Adipocyte (in vitro differentiated cells): Measurements from ENCODE around the gene PDZRN4.
A peak's percentile ranks its signal among the peaks of the same experiment; 100 is the strongest.
"Not testable (repeated sequence)": the region's sequence is repeated elsewhere in the genome, so short reads cannot be mapped to it uniquely, and the experiment has no call there.

Source experiments
- DNase-seq: peaks from one replicate; pipeline ENCODE4 v3.0.0-alpha.2; 2015; ENCODE audit warnings: low read depth
- H3K27me3 ChIP-seq: replicated peaks from 2 replicates; pipeline ENCODE4 v1.7.0; 2013; ENCODE audit warnings: mild to moderate bottlenecking, low read length, moderate library complexity; ENCODE audit not compliant: control insufficient read depth, insufficient read depth
- H3K36me3 ChIP-seq: 2 replicates; pipeline ENCODE4 v1.7.0; 2013; ENCODE audit warnings: low read length, mild to moderate bottlenecking, moderate library complexity; ENCODE audit not compliant: control insufficient read depth, insufficient read depth, severe bottlenecking
- H3K4me1 ChIP-seq: 2 replicates; pipeline ENCODE4 v1.7.0; 2013; ENCODE audit warnings: mild to moderate bottlenecking, low read length, moderate library complexity; ENCODE audit not compliant: control insufficient read depth, insufficient read depth
- H3K4me3 ChIP-seq: 2 replicates; pipeline ENCODE4 v1.7.0; 2013; ENCODE audit warnings: mild to moderate bottlenecking, low read length, moderate library complexity
- H3K9ac ChIP-seq: 2 replicates; pipeline ENCODE4 v1.7.0; 2013; ENCODE audit warnings: mild to moderate bottlenecking, low read length, moderate library complexity
- H3K9me3 ChIP-seq: 2 replicates; pipeline ENCODE4 v1.7.0; 2013; ENCODE audit warnings: mild to moderate bottlenecking, low read length, moderate library complexity; ENCODE audit not compliant: control insufficient read depth

PDZRN4 gene

DNA sequence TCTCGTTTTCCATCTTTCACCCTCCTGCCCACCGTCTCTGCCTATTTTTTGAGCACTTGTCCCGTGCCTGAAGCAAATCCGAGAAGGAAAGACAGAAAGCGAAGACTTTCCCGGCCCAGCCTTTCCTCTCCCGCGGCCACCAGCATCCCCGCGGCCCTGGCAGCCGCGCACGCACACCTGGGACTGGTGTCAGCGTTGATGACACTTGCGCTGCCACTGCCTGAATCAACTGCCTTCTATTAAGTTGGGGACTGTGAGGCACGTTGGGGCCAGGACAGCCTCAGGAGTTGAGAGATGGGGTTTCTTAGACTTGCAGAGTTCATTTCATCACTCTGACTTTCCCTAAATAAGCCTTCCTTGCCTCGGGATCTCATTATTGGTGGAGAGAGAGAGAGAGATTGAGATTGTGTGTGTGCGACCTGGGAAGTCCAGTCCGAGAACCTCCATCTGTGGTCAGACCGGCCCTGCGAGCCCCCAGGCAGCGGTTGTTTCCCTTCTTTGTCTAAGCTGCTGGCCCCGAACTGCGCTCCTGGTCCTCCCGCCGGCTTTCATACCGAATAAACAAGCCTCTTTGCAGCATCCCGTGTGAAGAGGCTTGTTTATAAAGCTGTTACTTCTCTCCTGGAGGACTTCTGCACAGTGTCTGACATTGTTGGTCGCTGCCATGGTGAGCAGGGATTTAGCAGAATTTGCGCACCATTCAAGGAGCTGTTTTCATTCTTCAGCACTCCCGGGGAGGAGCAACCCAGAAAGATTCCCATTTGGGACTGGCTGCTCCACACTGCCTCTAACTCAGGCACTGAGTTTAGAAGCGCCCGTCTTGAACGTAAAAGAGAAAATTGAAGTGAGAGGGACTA, 1.5 kb downstream of the PDZRN4 start:
- peak overlapping the region; percentile 67 for H3K4me3 ChIP-seq
- H3K9ac ChIP-seq: no peak overlapping the region
- H3K4me1 ChIP-seq: peaks cover 15% of the 10 kb centered on the region
- peak; percentile 5 for DNase-seq
- H3K36me3 ChIP-seq: no peaks in the 10 kb centered on the region
- H3K9me3 ChIP-seq: no peaks in the 10 kb centered on the region
- peaks cover 30% of the 10 kb centered on the region for H3K27me3 ChIP-seq

DNA sequence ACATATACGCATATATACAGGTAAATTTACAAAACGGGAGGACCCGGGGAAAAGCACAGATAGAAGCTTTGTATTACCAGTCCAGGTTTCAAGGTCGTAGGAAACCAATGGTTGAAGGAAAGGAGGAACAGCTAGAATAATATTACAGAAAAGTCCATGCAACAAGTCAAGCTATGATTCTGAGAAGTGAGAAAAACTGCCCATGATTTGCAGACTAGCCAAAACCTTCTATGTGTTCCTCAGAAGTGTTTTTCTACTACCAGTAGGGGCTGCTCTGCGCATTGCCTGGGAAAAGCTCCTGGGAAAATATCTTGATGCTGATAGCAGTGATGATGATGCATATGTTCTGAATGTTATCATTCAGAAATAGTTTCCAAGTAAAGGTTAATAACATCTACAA, 2.2 kb downstream of the PDZRN4 start:
- no peak overlapping the region for H3K9ac ChIP-seq
- peaks cover 30% of the 10 kb centered on the region for H3K27me3 ChIP-seq
- peaks cover 15% of the 10 kb centered on the region for H3K4me1 ChIP-seq
- H3K36me3 ChIP-seq: no peaks in the 10 kb centered on the region
- no peak overlapping the region for H3K4me3 ChIP-seq
- DNase-seq: peak; percentile 26
- H3K9me3 ChIP-seq: no peaks in the 10 kb centered on the region

DNA sequence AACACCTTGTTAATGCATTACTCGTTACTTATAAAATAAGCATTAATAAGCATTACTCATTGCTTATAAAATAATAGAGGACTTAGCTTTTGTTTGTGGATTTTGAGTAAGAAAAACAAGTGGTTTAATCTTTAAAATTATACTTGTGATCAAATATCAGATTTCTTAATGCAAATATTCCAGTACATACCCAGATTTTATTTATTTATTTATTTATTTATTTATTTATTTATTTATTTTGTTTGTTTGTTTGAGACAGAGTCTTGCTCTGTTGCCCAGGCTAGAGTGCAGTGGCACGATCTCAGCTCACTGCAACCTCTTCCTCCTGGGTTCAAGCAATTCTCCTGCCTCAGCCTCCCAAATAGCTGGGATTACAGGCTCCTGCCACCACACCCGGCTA, 3.4 kb downstream of the PDZRN4 start:
- not testable (repeated sequence) for H3K9me3 ChIP-seq, H3K4me3 ChIP-seq, H3K9ac ChIP-seq, H3K36me3 ChIP-seq, DNase-seq
- H3K27me3 ChIP-seq: peaks cover 30% of the 10 kb centered on the region
- peaks cover 15% of the 10 kb centered on the region for H3K4me1 ChIP-seq

DNA sequence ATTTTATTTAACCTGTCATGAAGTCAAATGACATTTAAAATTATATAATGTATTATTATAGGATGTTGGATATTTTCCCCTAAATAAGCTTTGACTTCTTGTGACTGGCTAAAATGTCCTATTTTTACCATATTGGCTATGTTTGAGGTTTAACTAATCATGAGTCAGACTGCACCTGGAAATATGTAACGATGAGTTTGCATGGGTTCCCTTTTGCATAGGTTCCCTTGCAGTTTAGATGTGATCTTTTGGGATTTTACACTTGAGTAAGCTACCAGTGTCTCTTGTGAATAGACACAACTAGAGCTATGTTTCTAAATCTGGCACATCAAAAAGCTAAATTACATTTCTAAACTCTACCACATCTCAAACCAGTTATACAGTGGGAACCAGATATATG, 5.2 kb downstream of the PDZRN4 start:
- H3K4me3 ChIP-seq: no peak overlapping the region
- no peaks in the 10 kb centered on the region for H3K36me3 ChIP-seq
- H3K9me3 ChIP-seq: no peaks in the 10 kb centered on the region
- no peak for DNase-seq
- H3K4me1 ChIP-seq: peaks cover 14% of the 10 kb centered on the region
- peaks cover 20% of the 10 kb centered on the region for H3K27me3 ChIP-seq
- no peak overlapping the region for H3K9ac ChIP-seq

DNA sequence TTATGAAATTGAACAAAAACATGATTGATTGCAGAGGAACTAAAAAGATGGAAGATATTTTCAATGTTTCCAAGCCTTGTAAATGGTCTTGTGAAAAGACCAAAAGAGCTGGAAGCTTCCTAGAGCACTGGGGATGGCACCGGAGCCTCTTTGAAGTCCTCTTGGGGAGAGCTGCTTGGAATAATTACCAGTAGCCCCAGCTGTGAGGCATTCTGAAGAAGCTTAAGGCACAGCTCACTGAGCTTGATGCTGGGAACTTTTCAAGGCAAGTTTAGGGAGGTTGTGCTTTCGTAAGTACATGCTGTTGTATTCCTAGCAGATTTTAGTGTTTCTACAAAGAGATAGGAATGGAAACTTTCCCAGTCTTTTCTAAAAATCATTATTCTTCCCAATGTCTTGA, 13.9 kb downstream of the PDZRN4 start:
- Histone ChIP-seq H3K36me3 (no peaks in the 10 kb centered on the region), H3K27me3 (peaks cover 3% of the 10 kb centered on the region), H3K4me3 (no peak overlapping the region), H3K9me3 (no peaks in the 10 kb centered on the region), H3K9ac (no peak overlapping the region), H3K4me1 (peaks cover 2% of the 10 kb centered on the region)
- DNase-seq: no peak

DNA sequence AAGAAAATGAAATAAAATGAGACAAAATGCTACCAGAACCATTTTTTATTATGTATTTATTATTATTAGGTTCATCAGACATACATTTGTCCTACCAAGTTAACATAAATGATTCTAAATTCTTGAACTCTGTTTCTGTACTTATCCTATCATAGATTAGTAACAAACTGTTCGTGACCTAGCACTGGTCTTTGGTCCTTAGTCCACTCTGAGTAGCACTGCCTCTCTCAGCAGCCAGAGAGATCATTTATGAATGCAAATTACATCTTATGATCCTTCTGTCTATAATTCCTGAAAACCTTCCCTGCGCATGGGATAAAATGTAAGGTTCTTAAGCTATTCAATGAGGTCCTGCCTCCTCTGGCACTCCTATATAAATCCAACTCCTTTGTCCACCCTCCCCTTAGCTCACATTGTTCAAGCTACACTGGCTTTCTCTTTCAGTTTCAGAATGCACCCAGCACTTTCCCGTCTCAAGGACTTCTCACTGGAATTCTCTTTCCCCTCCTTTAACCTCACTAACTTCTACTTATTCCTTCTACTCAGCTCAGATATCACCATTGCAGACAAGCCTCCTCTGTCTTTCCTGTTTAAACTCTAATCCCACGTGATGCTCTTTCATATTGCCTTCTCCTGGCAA, 17.1 kb downstream of the PDZRN4 start:
- Histone ChIP-seq H3K9me3 (no peaks in the 10 kb centered on the region), H3K9ac (no peak overlapping the region), H3K4me3 (peak overlapping the region; percentile 53), H3K27me3 (no peaks in the 10 kb centered on the region), H3K36me3 (no peaks in the 10 kb centered on the region), H3K4me1 (peaks cover 2% of the 10 kb centered on the region)
- DNase-seq: peak; percentile 15

DNA sequence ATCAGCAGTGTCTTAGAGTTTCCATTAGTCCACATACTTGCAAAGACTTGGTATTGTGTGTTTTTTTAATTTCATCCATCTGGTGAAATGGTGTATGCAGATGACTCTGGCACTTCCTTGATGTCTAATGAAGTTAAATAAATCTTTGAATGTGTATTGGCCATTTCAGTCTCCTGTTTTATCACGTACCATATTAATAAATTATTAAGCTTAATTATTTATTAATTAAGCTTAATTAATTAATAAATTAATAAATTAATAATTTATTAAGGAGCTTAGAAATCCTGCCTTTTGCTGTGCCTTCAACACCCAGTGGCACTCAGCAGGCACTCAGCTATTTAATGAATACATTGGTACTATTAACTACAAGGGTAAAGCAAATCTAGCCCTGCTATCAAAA, 18.2 kb downstream of the PDZRN4 start:
- no peak overlapping the region for H3K9ac ChIP-seq
- DNase-seq: no peak
- H3K4me3 ChIP-seq: no peak overlapping the region
- no peaks in the 10 kb centered on the region for H3K36me3 ChIP-seq
- no peaks in the 10 kb centered on the region for H3K9me3 ChIP-seq
- H3K4me1 ChIP-seq: peaks cover 2% of the 10 kb centered on the region
- no peaks in the 10 kb centered on the region for H3K27me3 ChIP-seq

DNA sequence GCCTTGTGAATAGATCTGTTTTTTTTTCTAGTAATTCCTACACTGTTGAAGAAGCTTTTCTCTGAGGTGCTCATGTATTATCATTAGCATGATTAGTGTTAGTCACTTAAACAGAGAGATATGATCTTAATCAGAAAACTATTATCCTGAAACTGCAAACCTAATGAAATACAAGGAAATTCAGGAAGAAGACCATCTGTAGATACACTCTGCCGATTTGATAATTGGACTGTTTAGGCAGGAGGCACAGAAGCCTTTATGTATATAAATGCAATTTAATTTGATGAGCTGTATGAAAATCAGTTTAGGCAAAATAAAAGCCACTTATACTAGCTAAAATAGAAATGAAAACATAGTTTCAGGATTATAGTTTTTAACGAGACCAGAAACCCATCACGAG, 23.3 kb downstream of the PDZRN4 start:
- no peaks in the 10 kb centered on the region for H3K27me3 ChIP-seq
- H3K9ac ChIP-seq: no peak overlapping the region
- H3K4me3 ChIP-seq: no peak overlapping the region
- no peaks in the 10 kb centered on the region for H3K36me3 ChIP-seq
- no peak for DNase-seq
- H3K9me3 ChIP-seq: no peaks in the 10 kb centered on the region
- peaks cover 2% of the 10 kb centered on the region for H3K4me1 ChIP-seq

DNA sequence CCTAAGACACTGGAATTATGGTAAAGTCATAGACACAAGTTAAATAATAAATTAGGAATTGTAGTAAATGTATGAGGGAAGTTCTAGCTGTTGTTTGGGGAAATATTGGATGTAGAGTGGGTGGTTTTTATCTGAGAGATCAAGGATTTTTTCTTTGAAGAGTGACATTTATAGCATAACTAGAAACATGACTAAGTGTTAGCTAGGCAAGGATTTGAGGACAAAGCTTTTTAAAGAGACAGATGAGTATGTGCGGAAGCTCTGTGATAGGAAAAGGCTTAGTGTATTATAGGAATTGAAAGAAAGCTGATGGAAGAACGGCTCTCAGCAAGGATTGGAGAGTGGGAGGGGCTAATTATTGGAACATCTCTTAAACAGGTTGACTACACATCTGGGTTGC, 24.5 kb downstream of the PDZRN4 start:
- no peak for DNase-seq
- no peaks in the 10 kb centered on the region for H3K27me3 ChIP-seq
- no peaks in the 10 kb centered on the region for H3K4me1 ChIP-seq
- no peak overlapping the region for H3K9ac ChIP-seq
- H3K9me3 ChIP-seq: no peaks in the 10 kb centered on the region
- H3K36me3 ChIP-seq: no peaks in the 10 kb centered on the region
- H3K4me3 ChIP-seq: no peak overlapping the region

DNA sequence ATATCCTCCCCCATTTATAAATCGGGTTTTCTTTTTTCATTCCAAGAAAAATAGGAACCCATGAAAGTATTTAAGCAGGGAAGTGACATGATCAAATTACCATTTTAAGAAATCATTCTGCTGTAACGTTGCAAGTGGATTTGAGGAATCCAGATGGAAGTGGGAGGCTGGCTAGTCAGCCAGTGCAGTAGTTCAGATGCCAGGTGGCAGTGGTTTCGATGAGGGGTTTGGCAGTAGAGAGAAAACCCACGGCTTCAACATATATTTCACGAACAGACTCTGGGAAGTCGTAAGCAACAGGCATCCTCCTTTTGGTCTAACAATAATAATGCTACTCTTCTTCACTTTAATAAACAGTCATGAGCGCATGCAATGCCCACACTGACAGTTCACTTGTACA, 25.0 kb downstream of the PDZRN4 start:
- Histone ChIP-seq H3K4me1 (no peaks in the 10 kb centered on the region), H3K36me3 (no peaks in the 10 kb centered on the region)

DNA sequence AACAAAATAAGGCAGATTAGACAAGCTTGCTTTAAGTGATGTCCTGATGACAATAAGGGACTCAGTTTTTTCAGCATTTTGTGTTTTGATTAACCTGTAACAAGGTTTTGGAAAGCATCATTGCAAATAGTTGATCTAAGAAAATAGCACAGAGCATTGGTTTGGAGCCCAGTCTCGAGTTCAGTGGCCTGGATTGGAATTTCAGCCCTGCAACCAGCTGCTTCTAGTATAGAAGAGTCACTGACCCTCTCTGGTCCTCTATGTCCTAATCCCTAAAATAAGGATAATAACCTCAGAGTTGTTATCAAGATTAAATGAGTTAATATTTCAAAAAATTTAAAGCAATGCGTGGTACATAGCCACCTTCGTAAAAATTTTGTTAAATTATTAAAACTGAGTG, 25.5 kb downstream of the PDZRN4 start:
- Histone ChIP-seq H3K9ac (no peak overlapping the region), H3K27me3 (no peaks in the 10 kb centered on the region), H3K9me3 (no peaks in the 10 kb centered on the region), H3K4me3 (no peak overlapping the region), H3K4me1 (no peaks in the 10 kb centered on the region), H3K36me3 (no peaks in the 10 kb centered on the region)
- DNase-seq: no peak

More for the DNA sequence above, 25.0 kb downstream of the PDZRN4 start:
- H3K4me3 ChIP-seq: no peak overlapping the region
- H3K9ac ChIP-seq: no peak overlapping the region
- H3K9me3 ChIP-seq: no peaks in the 10 kb centered on the region
- DNase-seq: no peak
- no peaks in the 10 kb centered on the region for H3K27me3 ChIP-seq
